ENCODE data around the gene GLRA3.

GRCh38 chr4:174591243-174592021, 237.6 kb downstream of the GLRA3 start:
- TF ChIP-seq RCOR1 (conservative IDR thresholded peaks at IDR 0.05; ENCODE audit: low read depth, low read length) (no peak), EZH2 (IDR thresholded peaks at IDR 0.05; ENCODE audit: borderline replicate concordance, control insufficient read depth, low read depth, low read length) (no peak), POLR2A (IDR thresholded peaks at IDR 0.05; ENCODE audit: low read depth, low read length) (no peak), RELA (IDR thresholded peaks at IDR 0.05; ENCODE audit: borderline replicate concordance, partially characterized antibody) (no peak), POLR2AphosphoS5 (IDR thresholded peaks at IDR 0.05; ENCODE audit: low read length) (no peak), CTCF (IDR thresholded peaks at IDR 0.05 in 2 of 3, conservative IDR thresholded peaks at IDR 0.05 in 1 of 3; ENCODE audit: control insufficient read depth in 2 of 3, extremely low read depth in 1 of 3, insufficient read depth in 1 of 3, low read depth in 3 of 3, low read length in 3 of 3) (no peak), CREB1 (IDR thresholded peaks at IDR 0.05; ENCODE audit: low read depth) (no peak), RUNX3 (IDR thresholded peaks at IDR 0.05; ENCODE audit: low read length) (peak; percentile 36; the same call in 1 of the 2 replicates), SUZ12 (IDR thresholded peaks at IDR 0.05; ENCODE audit: unreplicated experiment) (no peak)
